Tongue (tissue), 2 donors: ENCODE results near the gene BCAR3. TPM values are rescaled to one million over a fixed set of nuclear protein-coding genes. Genes with fewer than 3 reads are reported as not detected.
"Not testable (repeated sequence)": the region's sequence is repeated elsewhere in the genome, so short reads cannot be mapped to it uniquely, and the experiment has no call there.

ENCODE experiments used
- DNase-seq: peaks from one replicate; pipeline ENCODE4 v3.0.0-alpha.2; 2015
- total RNA-seq: library from RNA; depleted of rRNA; stranded (reverse); fragments of >200 nt; gene quantifications from one replicate; pipeline ENCODE4 v1.2.3, GENCODE V29; 2014

BCAR3 gene
- total RNA-seq, 1 donor from 2014 or later: 22.7 TPM

DNA sequence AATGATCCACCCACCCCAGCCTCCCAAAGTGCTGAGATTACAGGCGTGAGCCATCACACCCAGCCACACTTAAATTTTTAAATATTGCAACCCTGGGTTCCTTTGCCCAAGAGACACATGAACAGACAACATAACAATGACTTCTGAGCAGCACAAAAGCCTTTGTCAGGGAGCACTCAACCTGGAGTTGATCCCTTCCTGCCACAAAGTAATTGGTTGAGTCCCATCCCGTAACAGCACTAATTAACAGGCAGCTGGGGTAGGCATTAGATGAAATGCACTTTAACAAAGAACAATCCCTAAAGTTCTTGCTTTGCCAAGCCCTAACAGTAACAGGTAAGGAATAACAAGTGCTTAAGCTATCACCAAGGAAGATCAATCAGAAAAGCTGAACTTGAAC is 5.9 kb upstream of the BCAR3 start:
- no peak for DNase-seq

DNA sequence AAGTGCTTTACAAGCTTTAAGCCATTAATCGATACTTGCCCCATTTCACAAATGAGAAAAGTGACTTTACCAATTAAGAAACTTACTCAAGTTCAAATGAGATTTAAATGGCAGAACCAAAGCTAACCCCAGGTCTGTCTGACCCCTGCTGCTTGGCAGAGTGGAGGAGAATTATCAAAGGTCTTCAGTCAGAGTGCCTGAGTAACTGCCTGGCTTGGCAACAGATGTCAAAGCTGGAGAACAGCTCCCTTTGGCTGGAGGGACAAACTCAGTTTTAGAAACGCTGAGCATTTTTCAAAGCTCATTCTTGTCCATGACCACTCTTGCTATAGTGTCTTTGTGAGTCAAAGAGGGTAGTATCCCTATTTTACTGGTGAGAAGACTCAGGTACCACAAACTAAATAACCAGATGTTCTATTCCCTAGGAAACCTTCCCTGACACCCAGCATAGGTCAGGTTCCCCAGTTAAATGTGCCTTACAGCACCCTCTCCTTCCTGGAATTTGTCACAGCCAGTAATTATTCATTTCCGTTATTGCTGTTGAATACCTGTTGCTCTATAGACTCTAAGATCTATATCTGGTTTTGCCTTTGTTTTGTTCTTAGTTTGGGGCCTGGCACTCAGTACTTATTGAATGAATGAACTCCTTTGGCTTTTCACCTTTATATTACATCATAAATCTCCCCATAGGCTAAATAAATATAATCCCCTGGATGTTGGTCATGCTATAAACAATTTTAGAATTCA is 5.0 kb upstream of the BCAR3 start:
- DNase-seq: no peak

DNA sequence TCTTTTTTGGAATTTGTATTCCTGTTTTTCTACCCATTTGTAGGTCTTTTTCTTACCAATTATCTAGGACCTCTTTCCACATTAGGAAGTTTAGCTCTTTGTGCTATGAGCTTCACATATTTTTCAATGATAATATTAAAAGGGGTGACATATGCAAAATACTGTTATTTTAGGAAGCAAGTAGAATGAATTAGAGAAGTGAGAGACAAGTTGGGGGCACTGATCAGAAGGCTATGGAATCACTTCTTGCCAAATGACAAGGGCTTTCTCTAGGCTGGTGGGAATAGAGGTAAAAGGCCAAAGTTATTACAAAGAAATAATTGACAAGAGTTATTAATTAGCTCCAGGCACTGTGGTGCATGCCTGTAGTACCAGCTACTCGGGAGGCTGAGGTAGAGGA is 4.3 kb upstream of the BCAR3 start:
- DNase-seq: no peak

DNA sequence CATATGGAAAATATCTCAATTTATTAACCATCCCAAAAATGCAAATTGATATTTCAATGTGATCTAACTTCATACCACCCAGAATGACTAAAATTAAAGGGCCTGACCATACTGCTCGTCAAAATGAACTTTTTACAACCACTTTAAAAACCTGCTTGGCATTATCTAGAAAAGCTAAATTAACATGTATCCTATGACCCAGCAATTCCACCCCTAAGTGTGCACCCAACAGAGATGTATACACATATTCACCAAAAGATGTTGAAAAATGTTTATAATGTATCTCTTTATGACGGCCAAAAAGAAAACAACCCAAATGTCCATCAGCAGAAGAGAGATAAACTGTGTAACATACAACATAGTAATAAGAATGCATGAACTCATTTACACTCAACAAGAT is 1.6 kb upstream of the BCAR3 start:
- no peak for DNase-seq

DNA sequence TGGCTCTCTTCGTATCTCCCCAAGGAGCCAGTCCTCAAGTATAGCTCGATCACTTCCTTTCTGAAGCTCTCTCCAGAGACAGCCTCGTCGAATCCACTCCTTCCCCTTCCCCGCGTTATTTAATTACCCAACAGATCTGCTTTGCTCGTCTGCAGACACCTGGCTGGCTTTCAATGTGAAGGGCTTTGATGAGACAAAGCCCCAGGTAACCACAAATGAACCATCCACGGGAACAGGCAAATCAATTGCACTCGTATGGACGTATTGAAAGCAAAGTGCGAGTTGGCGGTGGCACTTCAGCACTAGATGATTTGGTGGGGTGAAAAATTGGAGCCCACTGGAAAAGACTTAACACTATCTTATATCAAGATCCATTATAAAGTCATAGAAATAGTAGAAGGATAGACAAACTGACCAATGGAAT is 364 bp upstream of the BCAR3 start:
- no peak for DNase-seq

DNA sequence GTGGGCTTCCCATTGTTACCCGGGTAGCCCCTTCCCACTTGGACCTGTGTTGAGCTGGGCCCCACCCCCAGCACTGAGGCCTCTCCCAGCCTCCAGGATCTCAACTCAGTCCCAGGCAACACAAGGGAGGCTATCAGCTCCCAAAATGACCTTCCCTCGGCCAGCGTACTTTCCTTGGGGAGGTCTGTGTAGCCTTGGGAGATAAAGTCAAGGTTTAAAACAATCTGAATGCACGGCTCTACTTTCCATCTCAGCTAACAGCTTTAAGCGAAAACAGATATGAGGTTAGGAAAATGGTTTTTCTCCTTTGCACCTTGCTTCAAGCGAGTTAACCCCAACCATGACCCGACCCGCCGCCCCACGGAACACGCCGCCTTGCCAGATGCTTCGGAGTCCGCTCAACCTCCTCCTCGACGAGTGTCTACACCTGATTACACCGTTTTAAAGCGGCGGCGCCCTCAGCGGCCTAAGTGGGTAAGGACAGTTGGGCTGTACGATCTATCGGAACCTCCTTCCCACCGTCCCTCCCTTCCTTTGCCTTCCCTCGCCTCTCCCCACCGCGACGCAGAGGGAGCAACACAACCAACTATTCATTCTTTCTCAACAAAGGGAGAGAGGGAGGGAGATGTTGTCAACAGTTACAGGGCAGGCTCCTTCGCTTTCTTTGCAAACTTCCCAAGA is 1.1 kb downstream of the BCAR3 start:
- DNase-seq: peak; percentile 93

DNA sequence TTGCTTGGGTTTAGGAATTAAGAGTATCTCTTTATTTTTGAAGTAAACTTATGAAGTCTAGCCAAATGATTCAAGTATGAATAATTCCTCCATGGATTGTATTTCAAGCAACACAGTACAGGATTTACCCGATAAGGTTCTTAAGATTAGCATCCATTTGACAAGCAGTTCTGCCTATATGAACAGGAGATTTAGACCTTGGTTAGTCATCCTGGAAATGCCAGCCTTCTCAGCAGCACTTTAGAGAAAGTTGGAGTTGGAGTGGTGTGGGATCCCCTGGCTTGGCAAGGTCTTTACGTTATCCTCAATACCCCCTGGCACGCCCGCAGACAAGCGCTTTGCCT is 1.6 kb downstream of the BCAR3 start:
- DNase-seq: no peak

DNA sequence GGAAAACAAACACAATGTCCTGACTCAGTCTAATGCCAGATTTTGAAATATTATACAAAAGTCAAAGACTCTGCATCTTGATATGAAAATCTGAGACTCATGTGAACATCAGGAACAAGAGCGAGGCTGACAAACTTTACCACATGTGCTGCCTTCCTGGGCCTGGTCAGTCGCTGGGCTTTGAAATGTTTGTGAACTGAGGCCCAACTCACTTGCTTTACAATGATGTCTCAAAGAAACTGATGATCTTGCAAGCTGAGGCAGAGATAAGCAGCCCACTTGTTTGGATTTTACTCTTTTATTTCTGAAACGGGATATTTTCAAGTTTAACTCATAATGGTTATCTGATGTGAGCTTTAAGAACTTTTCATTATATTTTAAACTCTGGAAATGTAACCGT is 2.1 kb downstream of the BCAR3 start:
- no peak for DNase-seq

DNA sequence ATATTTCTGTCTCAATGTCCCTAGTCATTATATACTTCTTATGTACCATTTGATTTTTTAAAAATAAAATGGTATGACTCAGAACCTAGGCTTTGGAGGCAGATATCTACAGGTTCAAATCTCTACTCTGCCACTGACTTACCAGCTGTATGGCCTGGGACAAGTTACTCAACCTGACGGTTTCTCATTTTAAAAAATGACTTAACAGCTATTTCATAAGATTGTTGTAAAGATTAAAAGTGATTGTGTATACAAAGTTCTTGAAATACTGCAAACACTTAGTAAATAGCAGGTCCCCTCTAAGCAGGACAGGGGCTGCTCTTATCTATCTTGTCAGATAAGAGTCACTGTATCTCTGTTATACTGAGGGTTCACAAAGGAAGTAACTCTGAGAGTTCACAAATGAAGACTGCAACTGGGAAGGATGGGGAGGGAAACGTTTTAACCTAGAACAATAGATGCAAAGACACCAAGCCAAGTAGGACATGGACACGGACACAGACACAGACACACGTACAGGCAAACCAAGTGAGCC is 2.6 kb downstream of the BCAR3 start:
- no peak for DNase-seq

DNA sequence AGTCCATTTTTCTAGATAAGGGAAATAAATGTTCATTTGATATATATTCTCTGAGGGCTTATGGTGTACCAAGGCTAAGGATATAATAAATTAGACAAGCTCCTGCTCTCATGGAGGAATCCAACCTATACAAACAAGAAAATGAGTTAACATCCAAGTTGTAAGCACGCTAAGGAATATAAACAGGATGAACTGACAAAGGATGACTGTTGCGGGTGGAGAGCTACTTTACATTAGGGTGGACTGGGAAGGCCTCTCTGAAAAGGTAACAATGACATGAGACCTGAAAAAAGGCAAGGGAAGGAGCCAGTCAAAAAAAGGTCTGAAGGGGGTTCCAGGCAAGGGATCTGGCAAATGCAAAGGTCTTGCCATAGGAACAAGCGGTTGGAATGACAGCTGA is 3.1 kb downstream of the BCAR3 start:
- no peak for DNase-seq

DNA sequence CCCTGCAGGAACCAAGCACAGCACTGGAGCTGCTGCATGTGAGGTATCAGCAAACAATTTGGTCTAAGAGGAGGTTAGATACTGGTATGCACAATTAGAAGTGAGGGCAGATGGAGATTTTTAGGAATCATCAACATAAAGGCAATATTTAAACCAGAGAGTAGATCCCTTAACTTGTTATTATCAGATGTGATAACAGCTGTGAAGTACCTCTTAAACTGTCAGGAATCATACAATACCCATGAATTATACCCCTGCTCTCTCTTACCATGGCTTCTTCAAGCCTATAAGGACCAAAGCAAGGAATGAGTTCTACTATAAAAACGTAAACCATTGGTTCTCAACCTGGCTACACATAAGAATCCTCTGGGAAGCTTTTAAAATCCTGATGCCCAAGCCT is 3.9 kb downstream of the BCAR3 start:
- DNase-seq: no peak

DNA sequence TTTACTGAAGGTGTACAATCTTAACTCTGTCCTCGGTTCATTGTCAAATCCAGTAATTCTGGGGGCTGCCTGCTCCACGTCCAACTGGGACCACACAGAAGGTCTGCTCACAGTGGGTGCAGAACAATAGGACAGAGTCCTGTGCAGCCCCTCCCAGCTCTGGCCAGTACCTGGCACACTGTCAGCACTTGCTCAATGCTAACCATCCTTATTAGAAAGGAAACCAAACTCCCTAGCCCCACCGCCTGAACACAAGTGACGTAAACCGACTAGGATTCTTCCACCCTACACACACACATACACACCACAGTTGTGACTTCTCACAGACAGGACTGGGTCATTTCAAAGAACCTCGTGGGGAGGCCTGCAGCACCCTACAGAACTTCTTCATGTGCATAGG is 5.2 kb downstream of the BCAR3 start:
- DNase-seq: no peak

DNA sequence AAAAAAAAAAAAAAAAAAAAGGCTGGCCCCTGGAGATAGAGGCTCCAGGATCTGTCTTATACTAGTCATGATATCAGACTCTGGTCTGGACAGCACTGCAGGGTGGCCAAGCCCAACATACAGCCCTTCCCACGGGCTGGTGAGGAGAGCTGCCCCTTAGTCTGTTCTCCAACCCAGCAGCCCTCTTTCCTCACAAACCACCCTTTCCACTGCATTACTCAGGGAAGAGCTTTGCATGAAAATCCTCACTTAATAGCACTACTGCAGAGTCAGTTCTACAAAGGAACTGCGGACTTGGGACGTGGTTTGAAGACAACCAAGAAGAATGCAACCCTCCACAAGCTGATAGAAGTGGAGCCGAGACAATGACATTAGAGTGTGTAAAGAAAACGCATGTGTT is 5.7 kb downstream of the BCAR3 start:
- no peak for DNase-seq

DNA sequence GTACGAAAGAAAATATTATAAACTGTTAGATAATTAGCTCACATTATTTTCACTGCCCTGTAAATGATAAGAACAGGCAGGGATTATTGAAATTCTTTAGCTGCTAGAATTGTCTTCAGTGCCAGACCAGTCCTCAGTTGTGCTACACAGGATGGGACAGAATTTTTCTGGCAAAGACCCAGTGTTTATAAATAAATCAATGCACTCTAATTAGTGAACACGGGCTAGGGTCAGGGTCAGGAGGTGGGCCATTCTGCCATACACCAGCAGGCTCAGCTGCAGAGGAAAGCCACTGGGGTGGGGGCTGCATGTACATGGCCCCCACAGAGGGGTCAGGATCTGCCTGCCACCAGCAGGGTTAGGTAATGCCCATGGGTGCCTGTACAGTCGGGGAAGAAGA is 6.4 kb downstream of the BCAR3 start:
- no peak for DNase-seq

DNA sequence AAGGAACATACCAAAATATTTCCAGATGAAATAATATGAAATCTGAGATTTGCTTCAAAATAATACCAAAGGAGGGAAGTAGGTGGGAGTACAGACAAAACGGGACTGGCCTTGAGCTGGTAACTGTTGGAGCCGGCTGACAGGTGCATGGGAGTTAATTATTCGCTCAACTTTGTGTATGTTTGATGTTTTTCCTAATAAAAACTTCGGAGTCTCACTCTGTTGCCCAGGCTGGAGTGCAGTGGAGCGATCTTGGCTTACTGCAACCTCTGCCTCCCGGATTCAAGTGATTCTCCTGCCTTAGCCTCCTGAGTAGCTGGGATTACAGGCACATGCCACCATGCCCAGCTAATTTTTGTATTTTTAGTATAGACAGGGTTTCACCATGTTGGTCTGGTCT is 7.6 kb downstream of the BCAR3 start:
- not testable (repeated sequence) for DNase-seq

DNA sequence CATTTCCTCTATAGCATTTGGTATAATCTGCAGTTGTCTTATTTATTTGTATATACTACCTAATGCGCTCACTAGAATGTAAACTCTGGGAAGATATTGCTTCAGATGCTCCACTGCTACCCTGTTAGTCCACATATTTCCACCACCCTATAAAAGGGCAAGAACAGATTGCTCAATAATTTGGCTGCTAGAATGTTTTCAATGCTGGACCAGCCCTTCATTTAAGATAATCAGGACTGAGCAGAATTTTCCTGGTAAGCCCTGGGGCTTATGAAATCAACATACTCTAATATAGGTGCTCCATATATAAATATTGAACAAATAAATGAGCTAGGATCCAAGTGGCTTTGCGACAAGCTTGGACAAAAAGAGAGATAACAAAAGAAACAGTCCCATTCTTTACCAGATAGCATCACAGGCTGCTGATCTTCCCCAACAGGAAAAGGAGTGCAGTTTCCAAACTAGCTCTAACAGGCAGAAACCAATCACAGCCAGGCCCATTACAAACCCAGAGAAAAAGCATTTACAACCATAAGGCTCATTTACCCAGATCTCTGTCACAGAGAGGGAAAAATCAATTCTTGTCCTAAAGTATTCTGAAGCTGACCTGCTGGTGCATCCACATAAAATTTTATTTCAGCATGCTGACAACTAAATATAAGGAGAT is 8.3 kb downstream of the BCAR3 start:
- DNase-seq: no peak

DNA sequence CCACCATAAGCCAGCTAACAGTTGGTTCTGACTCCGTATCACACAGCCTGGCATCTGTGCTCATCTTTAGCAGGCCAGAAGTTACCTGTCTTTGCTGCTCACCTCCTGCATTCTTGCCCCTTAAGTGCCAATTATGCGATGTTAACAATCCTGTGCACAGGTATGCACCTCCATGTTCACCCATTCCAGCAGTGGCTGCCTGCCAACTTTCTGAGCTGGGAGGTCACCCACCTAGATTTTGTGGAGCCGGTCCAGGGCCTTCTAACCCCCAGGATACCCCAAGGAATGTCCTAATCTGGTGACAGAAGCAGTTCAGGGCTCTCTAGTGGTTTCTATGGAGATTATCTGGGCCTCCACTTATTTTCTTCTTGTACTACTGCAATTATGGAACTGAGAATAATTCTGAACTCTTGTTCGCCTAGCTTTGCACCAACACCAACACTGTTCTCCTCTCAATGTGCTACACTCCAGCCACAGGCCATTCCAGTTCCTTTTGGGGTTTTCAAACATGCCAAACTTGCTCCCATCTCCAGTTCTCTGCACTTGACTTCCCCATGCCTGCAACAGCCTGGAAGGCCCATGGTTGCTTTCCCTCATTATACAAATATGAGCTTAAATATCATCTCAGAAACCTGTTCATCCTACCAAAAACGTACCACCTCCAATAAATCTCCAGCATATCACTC is 9.0 kb downstream of the BCAR3 start:
- no peak for DNase-seq

DNA sequence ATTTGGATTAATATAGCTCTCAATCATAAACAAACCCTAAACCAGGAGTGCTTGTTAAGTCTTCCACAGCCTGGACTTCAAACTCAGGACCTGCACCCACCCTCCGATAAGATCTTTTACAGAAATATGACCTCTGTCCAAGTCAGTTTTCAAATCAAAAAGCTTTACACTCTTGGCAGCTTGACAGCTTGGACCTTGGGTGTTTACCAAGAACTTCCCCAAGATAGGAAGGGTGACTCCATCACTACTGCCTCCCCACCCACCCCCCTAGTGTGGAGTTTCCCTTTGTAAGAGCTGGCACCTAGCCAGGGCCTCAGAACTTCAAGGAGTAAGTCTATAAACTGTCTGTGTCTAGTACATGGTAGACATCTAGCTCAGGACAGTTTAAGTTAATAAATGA is 9.6 kb downstream of the BCAR3 start:
- DNase-seq: peak; percentile 41

DNA sequence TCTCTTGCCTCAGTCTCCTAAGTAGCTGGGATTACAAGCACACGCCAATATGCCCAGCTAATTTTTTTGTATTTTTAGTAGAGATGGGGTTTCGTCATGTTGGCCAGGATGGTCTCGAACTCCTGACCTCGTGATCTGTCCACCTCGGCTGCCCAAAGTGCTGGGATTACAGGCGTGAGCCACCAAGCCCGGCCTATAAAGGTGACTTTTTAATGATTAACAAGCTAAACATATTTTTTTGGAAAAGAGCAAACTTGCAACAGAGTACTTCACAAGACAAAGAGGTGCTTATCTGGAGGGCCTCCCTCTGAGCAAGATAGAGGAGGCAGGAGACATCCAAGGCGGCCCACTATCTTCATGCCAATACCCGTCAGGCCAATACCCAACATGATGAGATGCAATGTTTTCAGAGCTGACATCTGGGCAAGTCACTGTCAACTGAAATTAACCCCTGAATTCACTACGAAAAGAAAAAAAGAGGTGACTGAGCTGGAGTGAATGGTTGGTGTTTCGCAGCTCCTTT is 10.5 kb downstream of the BCAR3 start:
- no peak for DNase-seq

DNA sequence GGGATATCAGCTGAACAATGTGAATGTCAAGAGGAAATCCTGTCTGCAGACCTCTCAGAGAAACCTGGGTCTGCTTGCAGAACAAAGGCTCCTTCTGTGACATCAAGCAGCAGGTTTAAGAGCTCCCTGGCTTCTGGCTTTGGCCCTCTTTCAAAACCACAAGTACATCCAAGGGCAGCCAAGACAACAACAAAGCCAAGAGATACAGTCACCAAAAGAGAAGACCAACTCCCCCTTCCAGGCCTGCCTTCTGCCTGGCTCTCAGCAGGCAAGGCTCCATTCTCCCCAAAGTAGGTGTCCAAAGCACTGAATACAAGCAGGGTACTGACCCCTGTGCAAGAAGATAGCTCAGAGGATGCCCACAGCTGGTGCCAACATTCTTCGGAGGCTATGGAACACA is 11.5 kb downstream of the BCAR3 start:
- peak; percentile 85 for DNase-seq

DNA sequence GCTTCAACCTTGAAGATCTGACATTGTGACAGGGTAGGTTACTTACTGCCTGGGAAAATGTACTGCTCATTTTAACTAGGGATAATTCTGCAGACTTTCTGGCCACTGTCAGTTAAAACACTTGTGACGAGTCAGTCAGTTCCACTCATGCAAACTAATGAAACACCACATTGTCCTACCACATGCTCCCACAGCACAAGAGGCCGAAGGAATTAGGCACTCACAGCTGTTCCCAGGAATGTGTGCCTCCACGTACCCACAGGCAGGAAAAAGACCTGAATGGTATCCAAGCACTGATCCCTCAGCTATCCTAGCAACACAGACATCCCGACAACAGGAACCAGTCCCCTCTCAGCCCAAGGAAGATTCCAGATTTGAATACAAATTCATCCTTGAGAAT is 12.3 kb downstream of the BCAR3 start:
- peak; percentile 78 for DNase-seq

DNA sequence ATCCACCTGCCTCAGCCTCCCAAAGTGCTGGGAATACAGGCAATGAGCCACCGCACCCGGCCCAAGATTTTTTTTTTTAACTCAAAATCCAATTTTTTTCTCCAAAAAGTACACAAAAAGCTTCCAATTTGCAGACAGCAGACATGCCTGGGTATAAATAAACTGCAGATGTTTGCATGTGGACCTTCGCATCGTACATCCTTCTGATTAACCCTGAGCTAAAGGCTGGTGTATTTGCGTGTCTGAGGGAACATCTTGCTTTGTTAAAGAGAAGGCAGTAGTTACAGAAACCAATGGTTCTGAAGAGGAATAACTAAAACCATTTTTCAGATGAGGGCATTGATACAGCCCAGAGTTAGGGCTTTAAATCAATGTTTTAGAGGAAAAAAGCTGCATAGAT is 12.7 kb downstream of the BCAR3 start:
- DNase-seq: peak; percentile 46

DNA sequence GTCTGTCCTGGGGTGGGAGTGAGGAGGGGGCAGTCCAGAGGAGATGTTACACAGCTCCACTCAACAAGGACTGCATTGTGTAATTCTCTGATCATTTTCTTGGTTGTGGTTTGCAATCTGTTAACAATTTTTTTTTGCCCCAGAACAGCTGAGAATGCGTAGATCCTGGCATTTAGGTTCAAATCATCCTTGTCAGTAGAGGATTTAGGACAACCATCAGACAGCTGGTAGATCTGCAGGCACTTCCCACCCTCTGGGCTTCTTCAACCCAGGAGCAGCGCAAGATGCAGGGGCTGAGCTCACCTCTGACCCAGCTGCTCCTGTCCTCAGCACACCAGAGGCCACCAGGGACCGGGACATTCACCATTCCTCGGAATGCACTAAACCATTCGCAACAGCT is 13.5 kb downstream of the BCAR3 start:
- peak; percentile 92 for DNase-seq
